K562 (cell line): ENCODE data around the gene CCDC78. TPM values are rescaled to one million over a fixed set of nuclear protein-coding genes. Genes with fewer than 3 reads are reported as not detected.

ENCODE experiments used
- ATAC-seq: fragments of 200-7000 bp; cut with Tn5 transposase; 3 replicates; pipeline ENCODE4 v1.9.1; 2020; ENCODE audit warnings: moderate library complexity
- BruUV-seq: library from RNA; stranded (reverse); fragments of 400-500 nt; replicated peaks from 2 replicates; lab custom pipeline; 2021; lab: Mats Ljungman, UMichigan
- CTCF ChIA-PET: fragments of 300-600 bp; formaldehyde crosslinking; extraction: SDS; loops from one replicate; lab custom pipeline; 2021; ENCODE audit warnings: low intra/inter-chr PET ratio; lab: Yijun Ruan, JAX
- POLR2A ChIA-PET: fragments of 300-600, 350-650 bp; sonication (Branson Sonifier 250); formaldehyde crosslinking; extraction: SDS; loops from one replicate; lab custom pipeline; 2021; ENCODE audit warnings: antibody characterized with exemption, inconsistent platforms; lab: Yijun Ruan, JAX
- DNase-seq, 4 experiments: peaks; one replicate each; pipeline versions ENCODE4 v3.0.0 to v3.0.0-alpha.2; 2011 to 2018; ENCODE audit warnings: low spot score in 3 of 4, mixed read lengths in 3 of 4; ENCODE audit errors: extremely low read depth in 1 of 4
- FAIRE-seq: peaks from 2 replicates; lab custom pipeline; 2011; peaks lifted over from hg19 to GRCh38; lab: Jason Lieb, UNC
- H2AFZ ChIP-seq: 2 replicates; pipeline ENCODE4 v1.6.0; 2011; ENCODE audit warnings: low read depth, low read length, control low read depth, inconsistent platforms
- H3K27ac ChIP-seq: fragments of 200-600 bp; 3 replicates; pipeline ENCODE4 v1.8.0; 2011; ENCODE audit warnings: low read depth, mild to moderate bottlenecking, control low read depth, inconsistent platforms, low read length, moderate library complexity, mixed read lengths; ENCODE audit errors: extremely low read depth
- H3K27me3 ChIP-seq, 2 experiments: fragments of 300-600 bp in 1 of 2; 2 replicates in 1 of 2; 3 replicates in 1 of 2; pipeline versions ENCODE4 v1.6.0 to v1.8.0; 2011; ENCODE audit warnings: inconsistent platforms in 2 of 2, low read length in 2 of 2, mild to moderate bottlenecking in 1 of 2, mixed read lengths in 1 of 2, moderate library complexity in 1 of 2; ENCODE audit not compliant: control insufficient read depth in 2 of 2, insufficient read depth in 2 of 2
- H3K36me3 ChIP-seq: fragments of 300-600 bp; 3 replicates; pipeline ENCODE4 v1.8.0; 2011; ENCODE audit warnings: mild to moderate bottlenecking, low read length, inconsistent platforms; ENCODE audit not compliant: control insufficient read depth, insufficient read depth
- H3K4me1 ChIP-seq, 2 experiments: fragments of 200-600 bp in 1 of 2; replicated peaks in 1 of 2; 2 replicates in 1 of 2; 3 replicates in 1 of 2; pipeline versions ENCODE4 v1.5.1 to v1.8.0; 2011; ENCODE audit warnings: inconsistent platforms in 2 of 2, low read length in 2 of 2, mild to moderate bottlenecking in 1 of 2, mixed read lengths in 1 of 2, moderate library complexity in 1 of 2; ENCODE audit not compliant: control insufficient read depth in 2 of 2, insufficient read depth in 2 of 2
- H3K4me2 ChIP-seq: 2 replicates; pipeline ENCODE4 v1.6.1; 2011; ENCODE audit warnings: low read length, control low read depth, inconsistent platforms, mixed read lengths; ENCODE audit not compliant: insufficient read depth
- H3K4me3 ChIP-seq: fragments of 200-600 bp; sonication (generic), shearing (Covaris generic); 2 replicates; pipeline ENCODE4 v1.5.1; 2016; ENCODE audit warnings: control low read depth, inconsistent platforms
- H3K79me2 ChIP-seq: fragments of 200-600 bp; 3 replicates; pipeline ENCODE4 v1.8.0; 2011; ENCODE audit warnings: low read length, inconsistent platforms; ENCODE audit not compliant: control insufficient read depth, insufficient read depth
- H3K9ac ChIP-seq, 2 experiments: 2 replicates each; pipeline versions ENCODE4 v1.6.0 to v1.6.1; 2011; ENCODE audit warnings: low read depth in 2 of 2, low read length in 2 of 2, control low read depth in 1 of 2, inconsistent platforms in 1 of 2, mild to moderate bottlenecking in 1 of 2, mixed read lengths in 1 of 2; ENCODE audit not compliant: insufficient read depth in 1 of 2
- H3K9me1 ChIP-seq: one replicate; pipeline ENCODE4 v1.6.0; 2011; ENCODE audit warnings: inconsistent platforms, mild to moderate bottlenecking, low read length, moderate library complexity; ENCODE audit not compliant: control insufficient read depth, insufficient read depth
- H3K9me3 ChIP-seq: replicated peaks from 2 replicates; pipeline ENCODE4 v1.5.1; 2011; ENCODE audit warnings: low read depth, low read length, inconsistent platforms; ENCODE audit not compliant: control insufficient read depth, insufficient read depth
- H4K20me1 ChIP-seq: replicated peaks from 2 replicates; pipeline ENCODE4 v1.6.1; 2011; ENCODE audit warnings: low read length, inconsistent platforms, mixed read lengths; ENCODE audit not compliant: control insufficient read depth, insufficient read depth
- KDM5B ChIP-seq: fragments of 200-600 bp; sonication (generic); IDR thresholded peaks from 2 replicates; pipeline ENCODE4 v1.6.1; 2012; ENCODE audit warnings: low read depth, mild to moderate bottlenecking, moderate library complexity, low read length, control low read depth, inconsistent platforms; ENCODE audit not compliant: insufficient replicate concordance
- NR0B1 ChIP-seq: fragments of 450-650 bp; IDR thresholded peaks from one replicate; pipeline ENCODE4 v1.6.1; 2018; ENCODE audit warnings: mild to moderate bottlenecking, moderate library complexity; ENCODE audit not compliant: partially characterized antibody
- WGBS: fragments of 100-300 bp; shearing (Covaris generic); methylation state at CpG from one replicate; pipeline ENCODE4 v1.1.6; 2016; ENCODE audit warnings: low coverage, mixed read lengths; ENCODE audit not compliant: insufficient coverage; ENCODE audit errors: missing lambda C conversion rate; 5-methylcytosine and 5-hydroxymethylcytosine counted together
- in situ Hi-C: fragments of 300-500 bp; cut with MboI; formaldehyde crosslinking; loops from 4 replicates; pipeline ENCODE4 v1.15.0; 2018; ENCODE audit warnings: inconsistent platforms, mixed read lengths
- intact Hi-C: fragments of 100-400 bp; cut with micrococcal nuclease; formaldehyde crosslinking; loops from 2 replicates; pipeline ENCODE4 v1.14.2; 2022
- polyA plus RNA-seq, 8 experiments: library from polyadenylated mRNA; depleted of rRNA in 4 of 8; stranded (reverse) in 5 of 8; unstranded in 3 of 8; fragments of >200 nt; fragmentation: Nextera tagmentation in 2 of 8; fragmentation: Illumina TruSeq in 1 of 8; extraction: Ambion mirVana in 2 of 8; extraction: Trizol in 1 of 8; gene quantifications; 2 replicates each; pipeline versions ENCODE4 v1.2.1 to v1.2.3, GENCODE V29; 2011 to 2014; ENCODE audit warnings: inconsistent platforms in 1 of 8, missing spikeins in 1 of 8
- total RNA-seq, 7 experiments: library from RNA; depleted of rRNA in 6 of 7; stranded (reverse); fragments of >200 nt in 6 of 7; fragmentation: Illumina TruSeq in 2 of 7; extraction: Trizol in 2 of 7; gene quantifications; 2 replicates each; pipeline versions ENCODE4 v1.2.1 to v1.2.3, GENCODE V29; 2011 to 2021; ENCODE audit warnings: low replicate concordance in 1 of 7

Gene CCDC78
- total and polyA plus RNA-seq, 9 of the 15 experiments (the other 6 are each of a cell fraction or from before 2014, with no cell fraction given) = 0.24 to 17.7 (median 2.9) TPM

- no peak overlapping the region for H3K4me2 ChIP-seq
- H3K4me1 ChIP-seq = peaks cover 16 to 85% of the 10 kb centered on the region in 2 experiments
- peak overlapping the region in 1 of 2 experiments; percentile 81; a peak in 2 of 4 replicates for H3K9ac ChIP-seq
- no peak for ATAC-seq
- FAIRE-seq = no peak
- ChIA-PET CTCF (no interaction called here), POLR2A (interaction anchor here (0.6 to 1.4 kb wide), 2 partner anchors 8 to 116 kb away, joined by 3 to 5 read pairs; no protein-coding TSS in a partner anchor)
- no peak overlapping the region for H3K4me3 ChIP-seq
- TF ChIP-seq NR0B1 = no peak
- TF ChIP-seq KDM5B = peak; percentile 17
- H3K36me3 ChIP-seq = peaks cover 52% of the 10 kb centered on the region; the same call in 2 of the 3 replicates
- no peak overlapping the region for H2AFZ ChIP-seq
- WGBS = 96% methylated on average over 14 of the region's 19 CpGs
- peaks cover 7% of the 10 kb centered on the region for H3K9me1 ChIP-seq
- H3K79me2 ChIP-seq = peaks cover 32% of the 10 kb centered on the region
- H3K27me3 ChIP-seq = no peaks in the 10 kb centered on the region
- intact Hi-C loops (no loop called here), in situ Hi-C loops (no loop called here)
- BruUV-seq = no TSS peak
- no peak for DNase-seq
- H3K27ac ChIP-seq = no peak overlapping the region
- peaks cover 7% of the 10 kb centered on the region for H4K20me1 ChIP-seq
- no peaks in the 10 kb centered on the region for H3K9me3 ChIP-seq
Observed at GRCh38 chr16:687499-687898, 38.7 kb downstream of the CCDC78 start.
